ENCODE data around the gene SUPT3H.

Gene SUPT3H

DNA sequence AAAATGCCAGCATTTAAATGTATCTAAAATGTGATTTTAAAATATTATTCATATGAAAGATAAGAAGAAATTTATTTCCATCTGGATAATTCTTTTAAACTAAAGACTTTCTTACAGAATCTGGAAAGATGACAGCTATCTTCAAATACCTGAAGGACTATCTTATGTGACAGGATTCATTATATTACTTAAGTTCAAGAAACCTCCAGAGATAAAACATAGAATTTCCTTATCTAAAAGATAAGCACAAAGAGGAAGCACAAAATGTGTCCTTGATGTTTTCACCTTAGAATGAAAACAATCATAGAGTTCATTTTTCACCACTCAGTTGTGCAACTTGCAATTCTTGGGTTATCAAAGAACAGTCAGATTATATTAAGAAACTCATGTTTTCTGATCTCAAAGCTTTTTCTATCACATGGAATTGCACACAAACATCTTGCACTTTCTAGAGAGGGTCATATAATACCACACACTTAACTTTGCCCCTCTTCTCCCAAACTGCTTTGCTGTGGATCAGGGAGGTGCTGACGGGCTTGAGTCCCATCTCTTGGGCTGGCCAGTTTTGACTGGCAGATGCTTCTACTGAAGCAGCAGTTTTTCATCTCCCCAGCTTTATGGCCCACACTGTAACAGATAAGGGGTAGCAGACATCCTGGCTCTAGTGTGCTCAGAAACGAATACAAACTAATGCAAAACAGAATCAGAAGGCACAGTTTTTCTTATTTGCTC, 522.9 kb downstream of the SUPT3H start:
- TF ChIP-seq, protein P1, sequence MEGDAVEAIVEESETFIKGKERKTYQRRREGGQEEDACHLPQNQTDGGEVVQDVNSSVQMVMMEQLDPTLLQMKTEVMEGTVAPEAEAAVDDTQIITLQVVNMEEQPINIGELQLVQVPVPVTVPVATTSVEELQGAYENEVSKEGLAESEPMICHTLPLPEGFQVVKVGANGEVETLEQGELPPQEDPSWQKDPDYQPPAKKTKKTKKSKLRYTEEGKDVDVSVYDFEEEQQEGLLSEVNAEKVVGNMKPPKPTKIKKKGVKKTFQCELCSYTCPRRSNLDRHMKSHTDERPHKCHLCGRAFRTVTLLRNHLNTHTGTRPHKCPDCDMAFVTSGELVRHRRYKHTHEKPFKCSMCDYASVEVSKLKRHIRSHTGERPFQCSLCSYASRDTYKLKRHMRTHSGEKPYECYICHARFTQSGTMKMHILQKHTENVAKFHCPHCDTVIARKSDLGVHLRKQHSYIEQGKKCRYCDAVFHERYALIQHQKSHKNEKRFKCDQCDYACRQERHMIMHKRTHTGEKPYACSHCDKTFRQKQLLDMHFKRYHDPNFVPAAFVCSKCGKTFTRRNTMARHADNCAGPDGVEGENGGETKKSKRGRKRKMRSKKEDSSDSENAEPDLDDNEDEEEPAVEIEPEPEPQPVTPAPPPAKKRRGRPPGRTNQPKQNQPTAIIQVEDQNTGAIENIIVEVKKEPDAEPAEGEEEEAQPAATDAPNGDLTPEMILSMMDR (IDR thresholded peaks at IDR 0.05; ENCODE audit: control insufficient read depth, extremely low read depth, insufficient read depth) = no peak
- H3K4me3 ChIP-seq (ENCODE audit: low read depth, low read length) = no peak overlapping the region
- DNase-seq (ENCODE audit: low read depth) = no peak

DNA sequence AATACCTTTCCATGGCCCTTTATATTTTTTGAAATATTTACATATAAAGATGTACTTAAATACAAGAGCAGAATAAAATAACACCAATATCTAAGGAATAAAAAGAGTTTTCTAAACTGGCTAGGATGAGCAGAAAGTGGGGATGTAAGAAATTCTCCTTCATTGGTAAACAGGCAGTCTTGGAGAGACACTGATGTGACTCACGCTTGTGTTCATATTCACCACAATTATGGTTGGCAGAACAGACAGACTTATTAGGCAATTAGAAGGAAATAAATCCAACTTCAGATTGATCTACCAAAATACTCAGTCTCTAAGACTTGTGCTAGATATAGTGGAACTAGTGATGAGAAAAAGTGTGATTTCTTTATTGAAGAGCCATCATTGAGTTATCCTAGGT, 526.6 kb downstream of the SUPT3H start:
- no peak for DNase-seq (ENCODE audit: low read depth)
- TF ChIP-seq, protein P1 (IDR thresholded peaks at IDR 0.05; ENCODE audit: control insufficient read depth, extremely low read depth, insufficient read depth) = no peak
- H3K4me3 ChIP-seq (ENCODE audit: low read depth, low read length) = no peak overlapping the region

DNA sequence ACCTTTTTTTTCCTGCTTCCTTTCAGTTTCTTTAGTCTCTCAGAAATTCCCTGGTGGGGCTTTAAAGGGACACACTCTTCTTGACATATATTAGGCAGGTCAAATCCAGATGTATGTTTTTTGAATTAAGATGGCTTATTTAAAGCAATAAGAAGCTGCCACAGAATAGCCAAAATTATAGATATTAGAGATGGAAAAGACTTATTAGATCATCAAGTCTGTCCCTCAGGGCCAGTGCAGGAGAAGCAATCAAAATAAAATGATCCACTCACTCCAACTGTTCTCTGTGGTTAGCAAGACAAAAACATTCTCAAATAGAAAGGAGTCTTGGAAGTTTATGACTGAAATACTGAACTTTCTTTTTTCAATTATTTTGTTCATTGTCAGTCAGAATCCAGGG, 527.4 kb downstream of the SUPT3H start:
- TF ChIP-seq, protein P1 (IDR thresholded peaks at IDR 0.05; ENCODE audit: control insufficient read depth, extremely low read depth, insufficient read depth) = no peak
- no peak overlapping the region for H3K4me3 ChIP-seq (ENCODE audit: low read depth, low read length)
- no peak for DNase-seq (ENCODE audit: low read depth)

DNA sequence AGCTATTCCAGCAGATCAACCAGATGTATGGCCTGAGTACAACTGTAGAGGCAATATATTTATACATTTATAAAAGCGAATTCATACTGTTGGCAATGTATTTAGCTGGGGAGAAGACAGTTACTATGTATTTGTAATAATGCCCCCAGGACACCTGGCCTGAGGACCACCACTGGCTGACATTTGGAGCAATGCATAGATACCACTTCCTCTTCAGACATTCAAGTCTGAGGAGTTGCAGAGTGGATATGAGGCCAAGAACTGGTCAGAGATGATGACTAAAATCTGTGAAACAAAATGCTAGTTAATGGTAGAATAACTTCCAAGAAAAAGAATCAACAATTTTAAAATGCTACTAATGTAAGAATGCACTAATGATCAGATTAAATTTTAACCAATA, 527.9 kb downstream of the SUPT3H start:
- DNase-seq (ENCODE audit: low read depth) = no peak
- TF ChIP-seq, protein P1 (IDR thresholded peaks at IDR 0.05; ENCODE audit: control insufficient read depth, extremely low read depth, insufficient read depth) = no peak
- H3K4me3 ChIP-seq (ENCODE audit: low read depth, low read length) = no peak overlapping the region

DNA sequence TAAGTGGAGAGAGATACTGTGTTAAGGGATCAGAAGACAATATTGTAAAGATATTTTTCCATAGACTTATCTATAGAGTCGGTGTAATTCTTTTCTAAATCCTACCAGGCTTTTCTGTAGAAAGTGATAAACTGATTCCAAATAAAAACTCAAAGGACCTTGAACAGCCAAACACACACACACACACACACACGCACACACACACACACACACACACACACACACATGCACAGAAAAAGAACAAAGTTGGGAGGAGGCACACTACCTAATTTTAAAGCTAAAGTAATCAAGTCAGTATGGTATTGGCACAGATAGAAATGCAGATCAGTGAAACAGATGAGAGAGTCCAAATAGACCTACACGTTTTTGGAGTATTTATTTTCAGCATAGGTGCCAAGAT, 534.0 kb downstream of the SUPT3H start:
- TF ChIP-seq, protein P1 (IDR thresholded peaks at IDR 0.05; ENCODE audit: control insufficient read depth, extremely low read depth, insufficient read depth) = no peak
- no peak overlapping the region for H3K4me3 ChIP-seq (ENCODE audit: low read depth, low read length)
- no peak for DNase-seq (ENCODE audit: low read depth)

DNA sequence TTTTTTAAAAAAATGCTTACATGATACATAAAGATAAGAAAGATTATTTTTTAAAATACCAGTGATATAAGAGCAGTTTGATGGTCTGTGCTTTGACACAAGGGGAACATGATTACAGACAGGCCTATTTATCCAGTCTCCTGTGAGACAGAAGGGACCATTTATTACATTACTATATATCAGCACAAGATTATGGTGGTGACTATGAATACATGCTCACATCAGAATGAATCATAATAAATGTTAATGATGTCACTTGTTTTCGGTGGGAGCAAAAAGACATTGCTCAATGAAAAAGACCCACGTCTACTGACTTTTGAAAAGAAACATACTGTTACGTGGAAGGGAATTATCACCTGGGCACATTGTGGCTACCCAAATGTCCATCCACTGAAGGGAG, 535.1 kb downstream of the SUPT3H start:
- TF ChIP-seq, protein P1 (IDR thresholded peaks at IDR 0.05; ENCODE audit: control insufficient read depth, extremely low read depth, insufficient read depth) = no peak
- H3K4me3 ChIP-seq (ENCODE audit: low read depth, low read length) = no peak overlapping the region
- no peak for DNase-seq (ENCODE audit: low read depth)

DNA sequence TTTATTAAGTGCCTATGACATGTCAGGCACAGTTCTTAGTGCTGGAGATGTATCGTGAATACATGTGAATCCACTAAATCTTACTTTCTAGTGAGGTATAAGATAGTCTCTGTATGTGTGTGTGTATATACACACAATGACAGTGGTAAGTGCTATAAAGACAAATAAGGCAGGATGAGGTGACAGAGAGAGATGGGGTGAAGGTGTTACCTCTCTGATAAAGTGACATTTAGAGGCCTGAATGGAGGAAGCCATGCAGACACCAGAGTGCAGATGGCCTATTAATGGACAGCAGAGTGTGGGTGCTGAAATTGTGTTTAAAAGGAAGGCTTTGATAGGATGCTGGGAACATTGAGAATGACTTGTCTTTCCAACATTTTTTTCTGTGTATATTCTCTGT, 535.9 kb downstream of the SUPT3H start:
- TF ChIP-seq, protein P1 (IDR thresholded peaks at IDR 0.05; ENCODE audit: control insufficient read depth, extremely low read depth, insufficient read depth) = no peak
- no peak overlapping the region for H3K4me3 ChIP-seq (ENCODE audit: low read depth, low read length)
- no peak for DNase-seq (ENCODE audit: low read depth)
